Panc1 (cell line): ENCODE results near the gene SPATA31C1. TPM values are rescaled to one million over a fixed set of nuclear protein-coding genes. Genes with fewer than 3 reads are reported as not detected.
A peak's percentile ranks its signal among the peaks of the same experiment; 100 is the strongest.

Source experiments
- ATAC-seq: fragments of 200-7000 bp; cut with Tn5 transposase; 2 replicates; pipeline ENCODE4 v1.9.1; 2020; ENCODE audit warnings: mild to moderate bottlenecking, moderate library complexity
- BruUV-seq: library from RNA; stranded (reverse); fragments of 400-500 nt; replicated peaks from 2 replicates; lab custom pipeline; 2021; lab: Mats Ljungman, UMichigan
- CTCF ChIA-PET: fragments of 300-600 bp; sonication (Branson Sonifier 250); formaldehyde crosslinking; loops from one replicate; lab custom pipeline; 2022; ENCODE audit warnings: antibody characterized with exemption; lab: Charles Lee
- POLR2A ChIA-PET: fragments of 300-600 bp; sonication (Branson Sonifier 250); formaldehyde crosslinking; loops from one replicate; lab custom pipeline; 2022; ENCODE audit warnings: antibody characterized with exemption; lab: Charles Lee
- DNase-seq: peaks from one replicate; pipeline ENCODE4 v3.0.0-alpha.2; 2010; ENCODE audit warnings: low read depth, low spot score
- H3K27ac ChIP-seq: 2 replicates; pipeline ENCODE4 v1.5.1; 2011; ENCODE audit warnings: mild to moderate bottlenecking, low read length, inconsistent platforms
- H3K27me3 ChIP-seq: fragments of 200-500 bp; sonication (Bioruptor generic); 2 replicates; pipeline ENCODE4 v1.6.0; 2014; ENCODE audit warnings: low read length, inconsistent platforms; ENCODE audit not compliant: control insufficient read depth, insufficient read depth
- H3K36me3 ChIP-seq: fragments of 200-500 bp; sonication (Bioruptor generic); 2 replicates; pipeline ENCODE4 v1.5.1; 2014; ENCODE audit warnings: inconsistent platforms, mild to moderate bottlenecking, low read length, moderate library complexity; ENCODE audit not compliant: control insufficient read depth, insufficient read depth
- H3K4me1 ChIP-seq: 2 replicates; pipeline ENCODE4 v1.5.1; 2011; ENCODE audit warnings: inconsistent platforms, mild to moderate bottlenecking, low read length, moderate library complexity; ENCODE audit not compliant: control insufficient read depth, insufficient read depth
- H3K4me3 ChIP-seq, 2 experiments: 2 replicates each; pipeline ENCODE4 v1.5.1; 2011 to 2012; ENCODE audit warnings: low read depth in 2 of 2, low read length in 2 of 2, mild to moderate bottlenecking in 2 of 2, inconsistent platforms in 1 of 2, moderate library complexity in 1 of 2
- H3K9me3 ChIP-seq: fragments of 200-500 bp; sonication (Bioruptor generic); 2 replicates; pipeline ENCODE4 v1.5.1; 2014; ENCODE audit warnings: low read depth, mild to moderate bottlenecking, inconsistent platforms, low read length, moderate library complexity; ENCODE audit not compliant: control insufficient read depth, insufficient read depth
- CTCF ChIP-seq: fragments of 450-650 bp; IDR thresholded peaks from 2 replicates; pipeline ENCODE4 v1.5.1; 2017; ENCODE audit warnings: mild to moderate bottlenecking
- POLR2AphosphoS5 ChIP-seq: IDR thresholded peaks from 2 replicates; pipeline ENCODE4 v1.6.1; 2012; ENCODE audit warnings: mild to moderate bottlenecking, low read depth, low read length, moderate library complexity
- REST ChIP-seq, 2 experiments: IDR thresholded peaks; 2 replicates each; pipeline ENCODE4 v1.6.1; 2011 to 2012; ENCODE audit warnings: low read depth in 2 of 2, control low read depth in 1 of 2, low read length in 1 of 2, mild to moderate bottlenecking in 1 of 2, moderate library complexity in 1 of 2; ENCODE audit not compliant: insufficient read depth in 1 of 2
- SIN3A ChIP-seq: IDR thresholded peaks from 2 replicates; pipeline ENCODE4 v1.6.1; 2012; ENCODE audit warnings: low read depth, mild to moderate bottlenecking, low read length, moderate library complexity, borderline replicate concordance; ENCODE audit not compliant: insufficient read depth
- TCF7L2 ChIP-seq: IDR thresholded peaks from 2 replicates; pipeline ENCODE4 v1.6.1; 2011; ENCODE audit warnings: mild to moderate bottlenecking, low read depth, low read length, inconsistent platforms
- in situ Hi-C: cut with HindIII; loops from 2 replicates; pipeline ENCODE4 v1.10.0; 2016; ENCODE audit warnings: low sequenced_read_pairs, low pct_unique_long_range_greater_than_20kb
- intact Hi-C: fragments of 100-400 bp; cut with micrococcal nuclease; formaldehyde crosslinking; loops from one replicate; pipeline ENCODE4 v1.10.0; 2022; ENCODE audit not compliant: unreplicated experiment
- total RNA-seq: library from RNA; stranded (reverse); gene quantifications from one replicate; pipeline ENCODE4 v1.2.1, GENCODE V29; 2021; ENCODE audit not compliant: unreplicated experiment

Gene SPATA31C1
- total RNA-seq, 1 experiment from 2014 or later: not detected

- Histone ChIP-seq H3K9me3 (no peaks in the 10 kb centered on the region), H3K27ac (no peak overlapping the region), H3K27me3 (no peaks in the 10 kb centered on the region), H3K4me1 (no peaks in the 10 kb centered on the region), H3K4me3 (no peak overlapping the region), H3K36me3 (no peaks in the 10 kb centered on the region)
- in situ Hi-C loops (no loop called here), intact Hi-C loops (loop anchor here (5.0 kb wide), 1 partner anchor 1052 kb away; no protein-coding TSS in a partner anchor)
- ChIA-PET CTCF (interaction anchor here (0.7 kb wide), 1 partner anchor 304 kb away, joined by 3 read pairs; no protein-coding TSS in a partner anchor), POLR2A (interaction anchor here (0.6 kb wide), 1 partner anchor 68 kb away, joined by 3 read pairs; the partner anchor contains the start of gene SPATA31E1)
- BruUV-seq: no TSS peak
- no peak for DNase-seq
- ATAC-seq: no peak
- TF ChIP-seq POLR2AphosphoS5 (no peak), REST (IDR thresholded peaks at IDR 0.05; ENCODE audit: insufficient read depth in 1 of 2, low read depth in 2 of 2, low read length in 1 of 2) (no peak), TCF7L2 (no peak), SIN3A (no peak), CTCF (no peak)
Observed at GRCh38 chr9:87950296-87950695, 32.5 kb downstream of the SPATA31C1 start.

GRCh38 chr9:87950765-87951488, 33.2 kb downstream of the SPATA31C1 start:
- in situ Hi-C loops: no loop called here
- Histone ChIP-seq H3K4me1 (no peaks in the 10 kb centered on the region), H3K27ac (no peak overlapping the region), H3K4me3 (no peak overlapping the region), H3K9me3 (no peaks in the 10 kb centered on the region), H3K27me3 (no peaks in the 10 kb centered on the region), H3K36me3 (no peaks in the 10 kb centered on the region)
- BruUV-seq: no TSS peak
- ATAC-seq (peak; percentile 81), DNase-seq (peak; percentile 10)
- intact Hi-C loops: loop anchor here (5.0 kb wide), 1 partner anchor 1051 kb away; no protein-coding TSS in a partner anchor
- TF ChIP-seq CTCF (peak; percentile 73), SIN3A (no peak)
- ChIA-PET POLR2A (interaction anchor here (0.6 kb wide), 1 partner anchor 68 kb away, joined by 3 read pairs; the partner anchor contains the start of gene SPATA31E1), CTCF (interaction anchor here (0.7 kb wide), 1 partner anchor 91 kb away, joined by 3 read pairs; no protein-coding TSS in a partner anchor)
